HuH-7.5 (cell line): Measurements from ENCODE around the gene B3GALT4.
A peak's percentile ranks its signal among the peaks of the same experiment; 100 is the strongest.

Source experiments
- DNase-seq: peaks from one replicate; pipeline ENCODE4 v3.0.0; 2011; ENCODE audit warnings: low spot score

Gene B3GALT4

DNA sequence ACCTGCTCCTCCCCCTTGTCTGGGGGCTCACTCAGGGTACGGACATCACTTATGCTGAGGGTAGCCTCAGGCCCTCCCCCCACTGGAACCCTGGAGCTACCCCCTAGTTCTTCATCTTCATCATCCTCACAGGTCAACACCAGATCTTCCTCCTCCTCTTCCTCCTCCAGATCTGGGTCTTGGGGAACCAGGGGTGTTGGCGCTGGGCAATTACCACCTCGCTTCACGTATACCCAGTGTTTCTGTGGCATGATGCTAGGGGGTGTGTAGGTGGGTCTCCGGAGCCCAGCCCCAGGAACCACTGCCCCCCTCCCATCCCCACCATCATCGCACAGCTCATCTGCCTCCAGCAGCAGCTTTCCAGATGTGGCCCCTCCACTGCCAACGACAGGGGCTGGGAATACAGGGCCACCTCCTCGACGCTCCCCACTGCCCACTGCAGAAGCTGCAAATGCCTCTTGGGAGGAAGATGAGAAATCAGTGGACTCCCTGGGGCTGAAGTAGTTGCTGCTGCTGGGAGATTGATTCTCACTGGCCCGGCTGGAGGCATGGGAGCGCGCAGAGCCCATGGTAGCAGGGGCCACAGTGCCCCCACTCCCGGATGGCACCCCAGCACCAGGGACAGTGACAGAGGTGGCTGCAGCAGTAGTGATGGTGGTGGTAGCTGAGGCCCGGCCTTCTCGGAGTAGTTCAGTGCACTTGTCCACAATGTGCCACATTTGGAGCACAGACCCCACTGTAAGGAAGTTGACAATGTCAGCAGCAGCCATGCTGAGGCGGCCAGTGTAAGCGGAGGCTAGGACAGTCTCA is 39.1 kb downstream of the B3GALT4 start:
- no peak for DNase-seq

DNA sequence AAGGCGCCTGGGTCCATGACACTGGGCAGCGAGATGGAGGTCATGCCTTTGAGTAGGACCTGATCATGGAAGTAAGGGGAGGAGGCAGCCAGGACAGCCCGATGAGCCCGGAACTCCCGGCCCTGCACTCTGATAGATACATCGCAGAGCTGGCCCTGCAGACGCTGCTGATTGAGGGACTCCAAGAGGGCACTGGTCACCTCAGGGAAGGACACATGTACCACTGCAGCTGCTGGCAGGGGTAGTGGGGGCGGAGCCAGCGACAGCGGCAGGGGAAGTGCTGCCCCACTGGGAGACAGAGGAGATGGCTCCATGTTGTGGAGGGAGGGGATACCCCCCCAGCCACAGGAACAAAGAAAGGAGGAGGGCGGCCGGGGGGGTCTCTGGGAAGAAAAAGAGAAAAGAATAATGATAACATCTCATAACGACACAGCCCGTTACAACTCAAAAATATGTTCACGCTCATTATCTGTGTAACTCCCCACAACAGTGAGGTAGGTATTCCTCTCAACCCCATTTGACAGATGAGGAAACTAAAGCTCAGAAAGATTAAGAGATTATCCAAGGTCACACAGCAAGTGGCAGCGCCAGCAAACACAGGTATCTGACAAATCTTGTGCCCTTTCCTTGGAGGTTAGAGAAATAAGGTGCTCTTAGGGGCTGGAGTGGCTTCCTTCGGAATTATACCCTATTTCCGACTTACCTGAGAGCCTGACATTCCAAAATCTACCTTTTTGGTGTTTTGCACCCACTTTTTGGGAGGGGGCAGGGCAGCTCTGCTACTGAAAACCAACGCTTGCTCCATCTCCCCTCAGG is 39.9 kb downstream of the B3GALT4 start:
- DNase-seq: no peak

DNA sequence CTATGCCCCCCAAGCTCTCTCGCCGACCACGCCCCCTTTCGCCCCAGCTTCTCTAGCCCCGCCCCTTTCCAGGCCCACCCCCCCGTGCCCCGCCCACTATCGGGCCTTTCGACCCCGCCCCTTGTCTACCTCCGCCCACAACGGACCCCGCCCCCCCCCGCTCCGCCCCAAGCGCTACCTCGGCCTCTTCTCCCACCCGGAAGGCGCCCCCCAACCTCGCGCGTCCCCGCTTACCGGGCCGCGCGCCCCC is 40.4 kb downstream of the B3GALT4 start:
- DNase-seq: peak; percentile 56

DNA sequence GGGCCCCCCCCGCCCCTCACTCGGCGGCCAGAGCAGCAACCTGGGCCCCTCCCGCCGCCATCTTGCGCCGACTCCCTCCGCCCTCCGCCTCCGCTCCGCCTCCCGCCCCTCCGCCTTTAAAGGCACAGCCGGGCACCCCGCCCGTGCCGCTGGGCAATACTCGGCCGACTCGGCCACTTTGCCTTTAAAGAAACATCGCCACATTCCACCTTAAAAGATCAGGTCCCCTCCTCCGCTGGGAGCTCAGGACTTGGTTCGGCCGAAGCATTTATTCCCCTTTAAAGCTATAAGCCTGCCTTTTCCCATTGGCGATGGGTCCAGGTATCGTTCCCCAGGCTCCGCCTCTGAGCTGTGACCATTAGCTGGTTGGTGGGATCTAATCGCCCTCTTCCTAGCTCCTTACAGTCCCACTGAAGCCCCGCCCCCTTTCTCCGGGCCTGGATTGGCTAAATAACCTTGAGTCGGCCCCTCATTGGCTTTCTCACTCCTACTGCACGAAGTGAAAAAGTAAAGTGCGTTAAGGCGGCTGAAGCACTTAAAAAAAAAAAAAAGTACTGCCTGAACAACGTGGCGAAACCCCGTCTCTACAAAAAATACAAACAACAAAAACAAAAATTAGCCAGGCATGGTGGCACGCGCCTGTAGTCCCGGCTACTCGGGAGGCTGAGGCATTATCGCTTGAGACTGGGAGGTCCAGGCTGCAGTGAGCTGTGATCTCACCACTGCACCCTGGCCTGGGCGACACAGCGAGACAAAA is 40.9 kb downstream of the B3GALT4 start, which contains the start of gene ZBTB22:
TSS of gene ZBTB22 (minus strand) at position 76 of the 757 bp plus-strand sequence. CDS start 828 bp downstream, outside the sequence.
- DNase-seq: peak; percentile 84

DNA sequence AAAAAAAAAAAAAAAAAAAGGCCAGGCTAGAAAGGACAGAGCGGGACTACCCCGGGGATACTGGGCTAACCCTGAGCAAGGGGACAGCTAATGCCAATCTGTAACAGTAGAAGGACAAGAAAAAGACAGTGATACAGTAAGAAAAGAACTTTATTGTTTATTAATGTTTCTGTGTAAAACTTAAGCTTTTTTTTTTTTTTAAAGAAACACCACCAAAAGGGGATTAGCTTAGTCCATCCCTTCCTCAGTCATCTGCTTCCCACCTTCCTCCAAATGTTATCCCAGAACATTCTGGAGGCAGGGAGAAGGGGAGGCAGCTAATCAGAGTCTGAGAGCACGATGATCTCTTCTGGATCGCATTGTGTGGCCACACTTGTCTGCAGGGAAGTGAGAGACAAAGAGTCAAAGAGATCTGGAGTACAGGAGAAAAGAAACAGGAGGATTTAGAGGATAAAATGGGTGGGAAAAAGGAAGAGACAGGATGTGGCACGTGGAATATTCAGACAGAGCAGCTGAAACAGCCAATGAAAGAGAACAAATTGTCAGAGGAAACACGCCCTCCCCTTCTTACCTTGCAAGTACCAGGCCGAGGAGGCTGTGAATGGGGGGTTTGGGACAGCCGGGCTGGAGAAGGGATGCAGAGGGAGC is 41.6 kb downstream of the B3GALT4 start:
- no peak for DNase-seq

DNA sequence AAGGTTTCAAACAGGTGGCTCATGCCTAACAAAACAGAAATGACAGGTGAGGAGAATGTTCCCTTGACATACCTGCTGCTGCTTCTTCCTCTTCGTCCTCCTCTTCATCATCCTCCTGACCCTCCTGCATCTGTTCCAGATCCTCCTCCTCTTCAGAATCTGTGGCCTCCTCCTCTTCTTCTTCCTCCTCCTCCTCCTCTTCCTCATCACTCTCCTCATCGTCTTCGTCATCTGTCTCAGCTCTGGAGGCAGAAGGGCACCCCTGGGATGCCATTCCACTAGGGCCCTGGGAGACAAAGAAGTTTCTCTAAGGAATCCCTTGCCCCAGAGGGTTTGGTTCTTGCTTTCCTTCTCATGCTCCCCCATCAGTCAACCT is 43.0 kb downstream of the B3GALT4 start:
- no peak for DNase-seq

DNA sequence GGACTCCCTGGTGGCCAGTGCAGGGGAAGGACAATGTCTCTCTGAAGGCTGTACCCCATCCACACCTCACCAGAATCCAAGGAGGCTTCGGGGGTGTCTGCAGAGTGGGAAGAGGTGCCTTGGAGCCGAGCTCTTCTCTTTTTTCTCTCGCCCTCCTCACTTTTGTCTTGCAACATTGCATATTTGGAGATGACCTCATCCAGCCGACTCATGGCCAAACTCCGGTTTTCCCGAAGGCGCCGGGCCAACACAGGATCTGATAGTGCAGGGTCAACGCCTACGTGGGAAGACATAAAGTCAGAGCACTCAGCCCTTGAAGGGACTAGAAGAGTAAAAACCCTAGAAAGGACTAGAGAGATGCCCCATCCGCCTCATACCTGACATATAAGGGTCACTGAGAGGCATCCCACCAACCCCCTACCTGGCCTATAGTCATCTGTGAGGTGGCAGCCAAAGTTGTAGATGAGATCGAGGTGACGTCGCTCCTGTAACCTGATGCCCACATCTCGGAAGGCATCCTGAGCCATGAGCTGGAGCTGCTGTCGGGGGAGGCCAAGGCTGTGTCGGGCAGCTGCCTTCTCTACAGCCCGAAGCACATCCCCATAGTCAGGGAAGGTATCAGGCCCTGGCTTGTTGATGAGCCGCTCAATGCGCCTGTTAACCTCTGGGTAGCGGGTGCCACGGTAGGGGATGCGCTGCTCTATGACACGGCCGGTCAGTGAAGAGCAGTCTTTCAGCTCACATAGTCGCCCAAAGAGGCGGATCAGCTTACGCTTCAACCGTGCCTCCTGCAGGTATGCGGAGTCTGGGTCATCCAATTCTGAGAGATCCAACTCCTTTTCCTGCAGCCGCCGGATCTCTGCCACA is 43.6 kb downstream of the B3GALT4 start:
- DNase-seq: no peak

DNA sequence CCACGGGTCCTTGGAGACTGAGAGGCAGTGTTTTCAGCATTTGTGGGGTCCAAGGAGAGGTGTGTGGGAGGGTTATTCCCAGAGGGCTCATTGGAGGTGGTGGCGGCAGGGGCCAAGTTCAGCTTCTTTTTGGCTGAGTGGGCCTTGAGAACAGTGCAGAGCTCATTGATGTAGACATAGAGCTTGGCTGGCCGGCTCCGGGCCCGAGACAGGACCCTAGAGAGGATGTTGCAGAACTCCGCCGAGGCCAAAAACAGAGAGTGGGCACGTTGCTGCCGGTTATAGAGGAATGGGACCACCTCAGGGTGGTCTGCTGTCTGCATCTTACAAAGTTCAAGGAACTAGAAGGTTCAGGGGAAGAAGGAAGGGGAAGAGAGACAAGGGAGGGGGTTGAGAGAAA is 44.3 kb downstream of the B3GALT4 start:
- DNase-seq: no peak

DNA sequence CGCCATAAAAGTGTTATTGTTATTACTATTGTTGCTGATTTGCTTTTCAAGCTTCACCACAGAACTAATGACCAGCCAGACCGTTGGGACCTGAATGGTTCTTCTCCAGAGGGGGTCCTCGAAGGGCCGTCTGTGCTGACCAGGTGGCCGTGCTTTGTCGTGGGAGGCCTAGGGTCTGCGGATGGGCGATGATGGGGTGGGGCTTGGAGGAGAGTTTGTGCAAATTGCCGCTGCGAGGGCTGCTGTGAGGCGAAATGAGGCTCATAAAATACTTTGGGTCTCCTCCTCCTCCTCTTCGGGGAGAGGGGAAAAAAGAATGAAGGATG is 46.7 kb downstream of the B3GALT4 start:
- no peak for DNase-seq

DNA sequence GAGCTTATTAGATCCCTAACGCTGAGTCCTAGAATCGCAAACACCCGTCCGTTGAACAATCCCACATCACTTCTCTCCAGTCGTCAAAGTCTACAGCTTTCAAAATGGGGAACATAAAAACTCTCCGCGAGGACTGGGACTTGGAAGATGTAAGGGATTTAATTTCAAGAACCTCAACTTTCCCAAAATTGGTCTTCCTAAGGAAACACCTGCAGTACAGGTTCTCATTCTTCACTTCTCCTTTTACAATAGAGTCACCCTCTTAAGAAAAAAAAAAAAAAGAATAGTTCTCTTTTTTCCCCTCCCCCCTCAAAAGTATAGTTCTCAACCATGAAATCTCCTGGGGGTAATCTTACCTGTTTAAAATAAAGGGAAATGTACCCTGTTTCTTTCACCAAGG is 47.2 kb downstream of the B3GALT4 start:
- no peak for DNase-seq
